Measurements from ENCODE around the gene COL23A1.

DNA sequence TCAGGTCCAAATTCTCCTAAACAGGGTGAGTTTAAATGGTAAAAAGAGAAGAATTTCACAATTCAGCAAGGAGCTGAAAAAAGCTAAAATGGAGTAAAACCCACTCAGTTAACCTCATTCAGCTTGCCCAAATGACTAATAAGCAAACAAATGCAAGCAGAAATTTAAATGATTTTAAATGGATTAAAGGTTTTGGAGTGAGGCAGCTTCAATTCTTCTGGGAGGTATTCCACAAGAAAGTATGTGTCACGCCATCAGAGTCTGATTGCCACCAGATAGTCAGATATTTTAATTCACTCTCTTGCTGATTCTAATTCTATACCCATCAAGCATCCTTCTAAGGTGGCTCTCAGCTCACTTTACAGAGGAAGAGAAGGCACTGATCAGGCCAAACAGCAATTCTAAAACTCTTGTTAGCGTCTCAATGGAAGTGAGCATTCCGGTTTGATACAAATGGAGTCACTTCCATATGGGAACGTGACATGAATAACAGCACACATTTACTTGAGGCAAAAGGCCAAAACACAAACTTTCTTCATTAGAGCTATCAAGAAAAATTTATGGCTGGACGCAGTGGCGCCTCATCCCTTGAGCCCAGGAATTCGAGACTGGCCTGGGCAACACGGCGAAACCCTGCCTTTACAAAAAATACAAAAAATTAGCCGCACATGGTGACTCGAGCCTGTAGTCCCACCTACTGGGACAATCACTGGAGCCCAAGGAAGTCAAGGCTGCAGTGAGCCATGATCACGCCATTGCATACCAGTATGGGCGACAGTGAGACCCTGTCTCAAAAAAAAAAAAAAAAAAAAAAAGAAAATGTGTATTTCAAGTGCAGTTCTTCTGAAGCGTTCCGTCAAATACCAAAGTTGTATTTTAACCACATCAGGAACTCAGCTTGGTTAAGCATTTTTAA, 34.7 kb upstream of the COL23A1 start:
- TF ChIP-seq, protein P1, sequence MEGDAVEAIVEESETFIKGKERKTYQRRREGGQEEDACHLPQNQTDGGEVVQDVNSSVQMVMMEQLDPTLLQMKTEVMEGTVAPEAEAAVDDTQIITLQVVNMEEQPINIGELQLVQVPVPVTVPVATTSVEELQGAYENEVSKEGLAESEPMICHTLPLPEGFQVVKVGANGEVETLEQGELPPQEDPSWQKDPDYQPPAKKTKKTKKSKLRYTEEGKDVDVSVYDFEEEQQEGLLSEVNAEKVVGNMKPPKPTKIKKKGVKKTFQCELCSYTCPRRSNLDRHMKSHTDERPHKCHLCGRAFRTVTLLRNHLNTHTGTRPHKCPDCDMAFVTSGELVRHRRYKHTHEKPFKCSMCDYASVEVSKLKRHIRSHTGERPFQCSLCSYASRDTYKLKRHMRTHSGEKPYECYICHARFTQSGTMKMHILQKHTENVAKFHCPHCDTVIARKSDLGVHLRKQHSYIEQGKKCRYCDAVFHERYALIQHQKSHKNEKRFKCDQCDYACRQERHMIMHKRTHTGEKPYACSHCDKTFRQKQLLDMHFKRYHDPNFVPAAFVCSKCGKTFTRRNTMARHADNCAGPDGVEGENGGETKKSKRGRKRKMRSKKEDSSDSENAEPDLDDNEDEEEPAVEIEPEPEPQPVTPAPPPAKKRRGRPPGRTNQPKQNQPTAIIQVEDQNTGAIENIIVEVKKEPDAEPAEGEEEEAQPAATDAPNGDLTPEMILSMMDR (IDR thresholded peaks at IDR 0.05), result no peak
- TF ChIP-seq SMC3 (IDR thresholded peaks at IDR 0.05), result no peak
- no peak for TF ChIP-seq POLR2A (IDR thresholded peaks at IDR 0.05; ENCODE audit: low read length)

All from A549 (cell line).